ENCODE results near the gene MIS18A. TPM values are rescaled to one million over a fixed set of nuclear protein-coding genes. Genes with fewer than 3 reads are reported as not detected.

Gene MIS18A
- total and polyA plus RNA-seq, 2 experiments from 2014 or later: 6.7 to 12.6 TPM

DNA sequence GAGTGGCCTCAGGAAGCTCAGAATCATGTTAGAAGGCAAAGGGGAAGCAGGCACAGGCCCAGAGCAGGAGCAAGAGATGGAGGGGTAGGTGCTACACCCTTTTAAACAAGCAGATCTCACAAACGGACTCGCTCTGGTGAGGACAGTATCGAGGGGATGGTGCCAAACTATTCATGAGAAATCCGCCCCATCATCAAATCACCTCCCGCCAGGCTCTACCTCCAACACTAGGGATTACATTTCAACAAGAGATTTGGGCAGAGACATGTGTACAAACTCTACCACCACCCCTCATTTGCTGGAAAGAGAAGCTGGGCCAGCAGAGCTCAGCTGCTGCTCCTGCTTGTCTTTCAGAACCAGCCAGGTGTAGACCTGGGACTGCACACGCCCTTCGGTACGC lies 32.9 kb downstream of the MIS18A start:
- no peaks in the 10 kb centered on the region for H3K4me1 ChIP-seq (ENCODE audit: insufficient read depth)
- H3K9me2 ChIP-seq (ENCODE audit: insufficient read depth): no peaks in the 10 kb centered on the region
- no peak overlapping the region for H3K4me3 ChIP-seq
- H3K27me3 ChIP-seq (replicated peaks; ENCODE audit: insufficient read depth): no peaks in the 10 kb centered on the region
- no peaks in the 10 kb centered on the region for H4K20me1 ChIP-seq (ENCODE audit: insufficient read depth)
- no peaks in the 10 kb centered on the region for H3K79me2 ChIP-seq (ENCODE audit: insufficient read depth)
- no peak overlapping the region for H3K27ac ChIP-seq
- no peak overlapping the region for H3K4me2 ChIP-seq (ENCODE audit: unreplicated experiment)
- 72 to 77% methylated on average over 8 of the region's 8 CpGs for WGBS, 2 experiments (ENCODE audit: low coverage in 1 of 2, low lambda C conversion rate in 2 of 2, missing lambda C conversion rate in 2 of 2)
- TF ChIP-seq EZH2 (IDR thresholded peaks at IDR 0.05; ENCODE audit: insufficient read depth, poor library complexity, severe bottlenecking) (no peak), EZH2phosphoT487 (IDR thresholded peaks at IDR 0.05; ENCODE audit: insufficient read depth, low read depth) (no peak)
- no peaks in the 10 kb centered on the region for H3K9me3 ChIP-seq (ENCODE audit: low read depth)
- no peaks in the 10 kb centered on the region for H3K36me3 ChIP-seq (ENCODE audit: low read depth)
- no peak overlapping the region for H2AFZ ChIP-seq
- in situ Hi-C loops (cut with MboI): no loop called here
- H3F3A ChIP-seq (ENCODE audit: insufficient read depth): no peaks in the 10 kb centered on the region
- H3K9ac ChIP-seq: no peak overlapping the region
- no peak for DNase-seq

GRCh38 chr21:32240851-32241687 lies 37.8 kb downstream of the MIS18A start:
- no peak overlapping the region for H3K27ac ChIP-seq
- H2AFZ ChIP-seq: no peak overlapping the region
- H3F3A ChIP-seq (ENCODE audit: insufficient read depth): no peaks in the 10 kb centered on the region
- TF ChIP-seq EZH2 (IDR thresholded peaks at IDR 0.05; ENCODE audit: insufficient read depth, poor library complexity, severe bottlenecking): no peak
- no peak for TF ChIP-seq EZH2phosphoT487 (IDR thresholded peaks at IDR 0.05; ENCODE audit: insufficient read depth, low read depth)
- WGBS, 2 experiments (ENCODE audit: low coverage in 1 of 2, low lambda C conversion rate in 2 of 2, missing lambda C conversion rate in 2 of 2): 58 to 59% methylated on average over 7 of the region's 7 CpGs
- H3K4me3 ChIP-seq: no peak overlapping the region
- H3K27me3 ChIP-seq (replicated peaks; ENCODE audit: insufficient read depth): no peaks in the 10 kb centered on the region
- no peak for DNase-seq
- no peaks in the 10 kb centered on the region for H3K36me3 ChIP-seq (ENCODE audit: low read depth)
- H3K9me2 ChIP-seq (ENCODE audit: insufficient read depth): no peaks in the 10 kb centered on the region
- no peaks in the 10 kb centered on the region for H3K4me1 ChIP-seq (ENCODE audit: insufficient read depth)
- in situ Hi-C loops (cut with MboI): no loop called here
- no peaks in the 10 kb centered on the region for H3K79me2 ChIP-seq (ENCODE audit: insufficient read depth)
- H3K4me2 ChIP-seq (ENCODE audit: unreplicated experiment): no peak overlapping the region
- no peaks in the 10 kb centered on the region for H3K9me3 ChIP-seq (ENCODE audit: low read depth)
- no peaks in the 10 kb centered on the region for H4K20me1 ChIP-seq (ENCODE audit: insufficient read depth)
- no peak overlapping the region for H3K9ac ChIP-seq

DNA sequence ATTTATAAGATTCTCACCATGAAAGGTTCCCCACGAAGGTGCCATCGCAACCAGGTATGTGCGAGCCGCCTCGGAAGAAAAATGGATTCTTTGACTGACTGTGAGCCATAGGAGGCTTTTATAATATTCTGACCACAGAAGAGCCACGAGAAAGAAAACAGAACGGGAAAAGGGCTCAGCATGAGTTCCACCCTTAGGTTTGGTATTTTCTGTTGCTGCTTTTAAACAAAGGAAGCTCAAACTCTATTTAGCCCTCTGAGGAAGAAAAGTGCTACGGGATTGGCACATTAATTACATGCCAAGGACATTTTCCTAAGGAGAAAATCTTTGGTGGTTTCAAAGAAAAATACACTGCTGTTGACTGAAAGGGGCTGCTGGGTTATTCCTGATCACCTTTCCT lies 39.3 kb downstream of the MIS18A start:
- Histone ChIP-seq H3K4me2 (ENCODE audit: unreplicated experiment) (no peak overlapping the region), H4K20me1 (ENCODE audit: insufficient read depth) (no peaks in the 10 kb centered on the region), H3K4me1 (ENCODE audit: insufficient read depth) (no peaks in the 10 kb centered on the region), H2AFZ (no peak overlapping the region), H3K79me2 (ENCODE audit: insufficient read depth) (no peaks in the 10 kb centered on the region), H3K9me3 (ENCODE audit: low read depth) (no peaks in the 10 kb centered on the region), H3K27me3 (replicated peaks; ENCODE audit: insufficient read depth) (no peaks in the 10 kb centered on the region), H3K9ac (no peak overlapping the region), H3K9me2 (ENCODE audit: insufficient read depth) (no peaks in the 10 kb centered on the region), H3K36me3 (ENCODE audit: low read depth) (no peaks in the 10 kb centered on the region), H3K27ac (no peak overlapping the region), H3F3A (ENCODE audit: insufficient read depth) (no peaks in the 10 kb centered on the region), H3K4me3 (no peak overlapping the region)
- DNase-seq: no peak
- TF ChIP-seq EZH2phosphoT487 (IDR thresholded peaks at IDR 0.05; ENCODE audit: insufficient read depth, low read depth): no peak
- TF ChIP-seq EZH2 (IDR thresholded peaks at IDR 0.05; ENCODE audit: insufficient read depth, poor library complexity, severe bottlenecking): no peak
- in situ Hi-C loops (cut with MboI): no loop called here
- 66 to 68% methylated on average over 8 of the region's 8 CpGs for WGBS, 2 experiments (ENCODE audit: low coverage in 1 of 2, low lambda C conversion rate in 2 of 2, missing lambda C conversion rate in 2 of 2)

- H2AFZ ChIP-seq: no peak overlapping the region
- H3K9ac ChIP-seq: no peak overlapping the region
- in situ Hi-C loops (cut with MboI): no loop called here
- no peaks in the 10 kb centered on the region for H3K27me3 ChIP-seq (replicated peaks; ENCODE audit: insufficient read depth)
- WGBS, 2 experiments (ENCODE audit: low coverage in 1 of 2, low lambda C conversion rate in 2 of 2, missing lambda C conversion rate in 2 of 2): 52 to 79% methylated on average over 1 of the region's 1 CpG
- H3K27ac ChIP-seq: no peak overlapping the region
- H4K20me1 ChIP-seq (ENCODE audit: insufficient read depth): no peaks in the 10 kb centered on the region
- peaks cover 6% of the 10 kb centered on the region; the same call in 1 of the 2 replicates for H3K4me1 ChIP-seq (ENCODE audit: insufficient read depth)
- 0 out of 2 replicates have a peak, but pooled peaks cover 4% of the 10 kb centered on the region for H3F3A ChIP-seq (ENCODE audit: insufficient read depth)
- TF ChIP-seq EZH2 (IDR thresholded peaks at IDR 0.05; ENCODE audit: insufficient read depth, poor library complexity, severe bottlenecking) (no peak), EZH2phosphoT487 (IDR thresholded peaks at IDR 0.05; ENCODE audit: insufficient read depth, low read depth) (no peak)
- no peak for DNase-seq
- no peak overlapping the region for H3K4me2 ChIP-seq (ENCODE audit: unreplicated experiment)
- H3K9me2 ChIP-seq (ENCODE audit: insufficient read depth): no peaks in the 10 kb centered on the region
- H3K79me2 ChIP-seq (ENCODE audit: insufficient read depth): no peaks in the 10 kb centered on the region
- H3K36me3 ChIP-seq (ENCODE audit: low read depth): no peaks in the 10 kb centered on the region
- H3K9me3 ChIP-seq (ENCODE audit: low read depth): no peaks in the 10 kb centered on the region
- H3K4me3 ChIP-seq: no peak overlapping the region
Observed at GRCh38 chr21:32238063-32238462, 40.8 kb downstream of the MIS18A start.

Measured in GM23248 (cell line).